Glomerular endothelial cell (primary cell): Measurements from ENCODE around the gene RABGAP1. TPM values are rescaled to one million over a fixed set of nuclear protein-coding genes. Genes with fewer than 3 reads are reported as not detected.
"Not testable (repeated sequence)": the region's sequence is repeated elsewhere in the genome, so short reads cannot be mapped to it uniquely, and the experiment has no call there.

Experiments used
- DNase-seq: peaks from one replicate; pipeline ENCODE4 v3.0.0-alpha.2; 2011; ENCODE audit warnings: low read depth, low spot score; ENCODE audit errors: extremely low read depth
- total RNA-seq: library from RNA; depleted of rRNA; stranded (reverse); fragments of >200 nt; gene quantifications from 2 replicates; pipeline ENCODE4 v1.2.3, GENCODE V29; 2015

The RABGAP1 gene
- total RNA-seq, result 21.7 and 35.5 TPM in 2 replicates

GRCh38 chr9:122940749-122941581 lies at the start of gene RABGAP1:
RABGAP1 (plus strand) TSS chr9:122941020; CDS start chr9:122957060, 16,040 bp downstream.
- DNase-seq, result peak; percentile 78

GRCh38 chr9:122897969-122898368 lies 42.9 kb upstream of the RABGAP1 start:
- no peak for DNase-seq

GRCh38 chr9:122900791-122901190 lies 40.0 kb upstream of the RABGAP1 start:
- DNase-seq, result no peak

GRCh38 chr9:122904466-122904822 lies 36.4 kb upstream of the RABGAP1 start:
- DNase-seq, result no peak

- DNase-seq, result peak; percentile 100
Measured at GRCh38 chr9:122904823-122905710, 35.8 kb upstream of the RABGAP1 start, which contains the start of gene RC3H2. RC3H2 (minus strand) TSS chr9:122905359; CDS start chr9:122897509, 7,850 bp downstream.

GRCh38 chr9:122906122-122906521 lies 34.7 kb upstream of the RABGAP1 start:
- DNase-seq, result not testable (repeated sequence)

GRCh38 chr9:122912671-122912963 lies 28.2 kb upstream of the RABGAP1 start:
- DNase-seq, result no peak

- no peak for DNase-seq
Measured at GRCh38 chr9:122912964-122913673, 27.7 kb upstream of the RABGAP1 start, which contains the start of gene ZBTB6. ZBTB6 (minus strand) TSS chr9:122913323; CDS start chr9:122912072, 1,251 bp downstream.

- DNase-seq, result no peak
Measured at GRCh38 chr9:122918310-122918709, 22.5 kb upstream of the RABGAP1 start.

- DNase-seq, result no peak
Measured at GRCh38 chr9:122922713-122923112, 18.1 kb upstream of the RABGAP1 start.

GRCh38 chr9:122923947-122924346 lies 16.9 kb upstream of the RABGAP1 start:
- DNase-seq, result no peak

GRCh38 chr9:122929796-122930354 lies 10.9 kb upstream of the RABGAP1 start:
- no peak for DNase-seq

GRCh38 chr9:122930541-122931225 lies 10.1 kb upstream of the RABGAP1 start:
- DNase-seq, result no peak

GRCh38 chr9:122931226-122932121 lies 9.3 kb upstream of the RABGAP1 start, which contains the start of gene ZBTB26:
ZBTB26 (minus strand) TSS chr9:122931512; CDS start chr9:122919934, 11,578 bp downstream.
- DNase-seq, result no peak

GRCh38 chr9:122936464-122936863 lies 4.4 kb upstream of the RABGAP1 start:
- no peak for DNase-seq

GRCh38 chr9:122936883-122937282 lies 3.9 kb upstream of the RABGAP1 start:
- DNase-seq, result no peak

- DNase-seq, result no peak
Measured at GRCh38 chr9:122939601-122940000, 1.2 kb upstream of the RABGAP1 start.

GRCh38 chr9:122940454-122940748 lies 419 bp upstream of the RABGAP1 start:
- no peak for DNase-seq

- DNase-seq, result no peak
Measured at GRCh38 chr9:122941582-122942234, 888 bp downstream of the RABGAP1 start.
